Measurements from ENCODE around the gene FRMD5. TPM values are rescaled to one million over a fixed set of nuclear protein-coding genes. Genes with fewer than 3 reads are reported as not detected.

The FRMD5 gene
- total RNA-seq, 2 donors from 2014 or later: 3.6 to 7.0 TPM

DNA sequence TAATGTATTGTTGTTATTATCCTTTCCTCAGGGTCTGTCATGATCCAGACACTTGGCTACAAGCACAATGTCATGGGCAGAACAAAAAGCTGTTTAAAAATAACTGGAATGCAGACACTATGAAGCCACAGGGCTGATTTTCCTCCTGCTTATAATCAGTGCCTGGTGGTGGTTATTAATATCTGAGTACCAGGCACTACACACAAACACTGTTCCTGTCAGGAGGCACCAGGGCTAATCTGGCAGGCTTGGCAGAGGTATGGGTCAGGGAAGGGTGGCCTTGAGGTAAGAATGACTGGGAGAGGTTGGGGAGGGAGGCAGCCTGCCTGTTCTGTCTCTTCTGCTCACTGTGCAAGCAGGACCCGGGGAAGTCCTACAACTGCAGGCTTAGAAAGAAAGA lies 301.1 kb downstream of the FRMD5 start:
- no peaks in the 10 kb centered on the region for H3K27me3 ChIP-seq (ENCODE audit: control insufficient read depth, insufficient read depth, low read length, poor library complexity, severe bottlenecking)
- H3K4me3 ChIP-seq (ENCODE audit: low read length): no peak overlapping the region
- H3K27ac Mint-ChIP-seq: no peak overlapping the region
- no peak overlapping the region for H3K9ac ChIP-seq (ENCODE audit: extremely low read depth, low read length, poor library complexity, severe bottlenecking)
- no peaks in the 10 kb centered on the region for H3K27me3 Mint-ChIP-seq (ENCODE audit: insufficient read depth)
- H3K27ac ChIP-seq (ENCODE audit: low read depth, low read length): no peak overlapping the region
- no peak for DNase-seq
- H3K4me1 ChIP-seq (ENCODE audit: control insufficient read depth, insufficient read depth, low read length): peaks cover 6% of the 10 kb centered on the region
- no peaks in the 10 kb centered on the region for H3K9me3 ChIP-seq (ENCODE audit: control insufficient read depth, low read length)
- no peak overlapping the region for H3K4me3 Mint-ChIP-seq
- H3K36me3 ChIP-seq (ENCODE audit: control insufficient read depth, insufficient read depth, low read length): no peaks in the 10 kb centered on the region
- 90 to 100% methylated on average over 1 of the region's 1 CpG for WGBS, 2 experiments (ENCODE audit: insufficient coverage in 1 of 2, insufficient read length in 1 of 2)
- H3K4me1 Mint-ChIP-seq: peaks cover 7% of the 10 kb centered on the region
- no peaks in the 10 kb centered on the region for H3K36me3 Mint-ChIP-seq (ENCODE audit: low read depth)
- TF ChIP-seq, protein P1, sequence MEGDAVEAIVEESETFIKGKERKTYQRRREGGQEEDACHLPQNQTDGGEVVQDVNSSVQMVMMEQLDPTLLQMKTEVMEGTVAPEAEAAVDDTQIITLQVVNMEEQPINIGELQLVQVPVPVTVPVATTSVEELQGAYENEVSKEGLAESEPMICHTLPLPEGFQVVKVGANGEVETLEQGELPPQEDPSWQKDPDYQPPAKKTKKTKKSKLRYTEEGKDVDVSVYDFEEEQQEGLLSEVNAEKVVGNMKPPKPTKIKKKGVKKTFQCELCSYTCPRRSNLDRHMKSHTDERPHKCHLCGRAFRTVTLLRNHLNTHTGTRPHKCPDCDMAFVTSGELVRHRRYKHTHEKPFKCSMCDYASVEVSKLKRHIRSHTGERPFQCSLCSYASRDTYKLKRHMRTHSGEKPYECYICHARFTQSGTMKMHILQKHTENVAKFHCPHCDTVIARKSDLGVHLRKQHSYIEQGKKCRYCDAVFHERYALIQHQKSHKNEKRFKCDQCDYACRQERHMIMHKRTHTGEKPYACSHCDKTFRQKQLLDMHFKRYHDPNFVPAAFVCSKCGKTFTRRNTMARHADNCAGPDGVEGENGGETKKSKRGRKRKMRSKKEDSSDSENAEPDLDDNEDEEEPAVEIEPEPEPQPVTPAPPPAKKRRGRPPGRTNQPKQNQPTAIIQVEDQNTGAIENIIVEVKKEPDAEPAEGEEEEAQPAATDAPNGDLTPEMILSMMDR (conservative IDR thresholded peaks at IDR 0.05): no peak
- no peaks in the 10 kb centered on the region for H3K9me3 Mint-ChIP-seq

DNA sequence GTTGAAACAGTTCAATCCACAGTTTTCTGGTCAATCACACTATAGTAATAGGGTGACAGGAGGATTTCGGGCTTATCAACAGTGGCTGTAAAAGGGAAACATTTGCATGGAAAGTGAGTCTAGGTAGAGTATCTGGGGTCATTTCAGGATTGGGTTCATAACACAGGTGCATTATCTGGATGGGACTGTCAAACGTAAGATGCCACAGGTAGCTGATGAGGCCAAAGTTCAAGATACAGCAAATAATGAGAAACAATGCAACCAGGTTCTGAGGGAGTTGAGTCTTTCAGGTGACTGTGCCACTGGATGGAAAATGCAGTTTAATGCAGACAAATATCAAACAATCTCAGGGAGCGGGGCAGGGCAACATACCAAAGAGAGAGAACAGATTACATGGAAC lies 306.0 kb downstream of the FRMD5 start:
- WGBS, 2 experiments (ENCODE audit: insufficient coverage in 1 of 2, insufficient read length in 1 of 2): 87 to 94% methylated on average over 3 of the region's 3 CpGs
- DNase-seq: no peak
- Mint-ChIP-seq H3K27me3 (ENCODE audit: insufficient read depth) (no peaks in the 10 kb centered on the region), H3K4me1 (peaks cover 4% of the 10 kb centered on the region), H3K27ac (no peak overlapping the region), H3K4me3 (no peak overlapping the region), H3K9me3 (no peaks in the 10 kb centered on the region), H3K36me3 (ENCODE audit: low read depth) (no peaks in the 10 kb centered on the region)
- H3K4me1 ChIP-seq (ENCODE audit: control insufficient read depth, insufficient read depth, low read length): peaks cover 6% of the 10 kb centered on the region
- H3K9me3 ChIP-seq (ENCODE audit: control insufficient read depth, low read length): no peaks in the 10 kb centered on the region
- H3K27ac ChIP-seq (ENCODE audit: low read depth, low read length): no peak overlapping the region
- H3K4me3 ChIP-seq (ENCODE audit: low read length): no peak overlapping the region
- H3K27me3 ChIP-seq (ENCODE audit: control insufficient read depth, insufficient read depth, low read length, poor library complexity, severe bottlenecking): no peaks in the 10 kb centered on the region
- H3K36me3 ChIP-seq (ENCODE audit: control insufficient read depth, insufficient read depth, low read length): no peaks in the 10 kb centered on the region
- H3K9ac ChIP-seq (ENCODE audit: extremely low read depth, low read length, poor library complexity, severe bottlenecking): no peak overlapping the region
- TF ChIP-seq, protein P1 (conservative IDR thresholded peaks at IDR 0.05): no peak

DNA sequence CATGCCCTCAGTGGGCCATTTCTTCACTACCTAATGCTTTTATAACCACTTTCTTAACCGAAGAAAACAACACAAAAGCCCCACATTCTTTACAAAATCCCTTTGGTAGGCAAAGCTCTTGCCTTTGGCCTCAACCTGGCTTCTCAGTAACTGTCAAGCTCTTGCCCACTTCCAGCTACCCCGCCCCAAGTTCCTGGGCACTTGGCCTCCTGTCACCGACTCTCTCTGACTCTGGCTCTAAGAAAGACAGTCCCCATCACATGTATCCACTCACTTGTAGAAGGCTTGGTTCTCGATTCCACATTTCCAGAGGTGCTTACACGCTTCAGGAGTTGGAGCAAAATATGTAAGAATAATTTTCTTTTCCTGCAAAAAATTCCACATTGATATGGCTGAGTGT lies 307.2 kb downstream of the FRMD5 start:
- Mint-ChIP-seq H3K36me3 (ENCODE audit: low read depth) (peaks cover 2% of the 10 kb centered on the region), H3K27me3 (ENCODE audit: insufficient read depth) (no peaks in the 10 kb centered on the region), H3K9me3 (no peaks in the 10 kb centered on the region), H3K4me1 (peaks cover 4% of the 10 kb centered on the region), H3K27ac (no peak overlapping the region), H3K4me3 (no peak overlapping the region)
- Histone ChIP-seq H3K4me3 (ENCODE audit: low read length) (no peak overlapping the region), H3K9ac (ENCODE audit: extremely low read depth, low read length, poor library complexity, severe bottlenecking) (no peak overlapping the region), H3K9me3 (ENCODE audit: control insufficient read depth, low read length) (no peaks in the 10 kb centered on the region), H3K4me1 (ENCODE audit: control insufficient read depth, insufficient read depth, low read length) (peaks cover 6% of the 10 kb centered on the region), H3K27ac (ENCODE audit: low read depth, low read length) (no peak overlapping the region), H3K27me3 (ENCODE audit: control insufficient read depth, insufficient read depth, low read length, poor library complexity, severe bottlenecking) (no peaks in the 10 kb centered on the region), H3K36me3 (ENCODE audit: control insufficient read depth, insufficient read depth, low read length) (no peaks in the 10 kb centered on the region)
- WGBS, 2 experiments (ENCODE audit: insufficient coverage in 1 of 2, insufficient read length in 1 of 2): 89 to 94% methylated on average over 3 to 4 of the region's 5 CpGs
- no peak for DNase-seq
- TF ChIP-seq, protein P1 (conservative IDR thresholded peaks at IDR 0.05): no peak

Measured in endodermal cell (in vitro differentiated cells).